ENCODE measurements around the gene MARCHF10. TPM values are rescaled to one million over a fixed set of nuclear protein-coding genes. Genes with fewer than 3 reads are reported as not detected.

The MARCHF10 gene
- total RNA-seq, 1 donor from 2014 or later, result not detected

DNA sequence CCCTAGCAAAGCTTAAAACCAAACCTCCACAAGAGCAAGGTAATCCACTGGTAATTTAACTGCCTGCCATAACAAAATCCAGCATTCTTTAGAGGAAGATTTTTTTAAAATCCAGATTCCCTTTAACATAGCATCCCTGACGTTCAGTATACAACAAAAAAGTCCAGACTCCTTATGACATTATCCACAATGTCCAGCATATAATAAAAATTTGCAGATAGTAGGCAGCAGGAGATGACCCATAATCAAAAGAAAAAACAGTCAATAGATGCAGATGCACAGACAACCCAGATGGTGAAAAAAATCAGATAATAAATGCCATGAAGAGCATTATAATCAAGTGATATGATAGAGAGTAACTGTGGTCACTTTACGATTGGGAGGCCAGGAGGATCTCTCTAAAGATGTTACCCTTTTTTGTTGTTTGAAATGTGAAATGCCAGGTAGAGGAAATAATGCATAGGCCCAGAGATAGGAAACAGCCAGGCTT, 147.4 kb downstream of the MARCHF10 start:
- Mint-ChIP-seq H3K36me3 (peaks cover 8% of the 10 kb centered on the region), H3K4me3 (no peak overlapping the region), H3K27me3 (no peaks in the 10 kb centered on the region), H3K4me1 (ENCODE audit: unreplicated experiment) (peaks cover 8% of the 10 kb centered on the region), H3K27ac (no peak overlapping the region), H3K9me3 (peaks cover 8% of the 10 kb centered on the region)
- no peak for TF ChIP-seq CTCF (conservative IDR thresholded peaks at IDR 0.05)
- no peak for DNase-seq (ENCODE audit: extremely low spot score, unreplicated experiment)

- Mint-ChIP-seq H3K36me3 (peaks cover 4% of the 10 kb centered on the region), H3K4me1 (ENCODE audit: unreplicated experiment) (peaks cover 19% of the 10 kb centered on the region), H3K4me3 (no peak overlapping the region)
Measured at GRCh38 chr17:62658136-62658920, 149.8 kb downstream of the MARCHF10 start.

DNA sequence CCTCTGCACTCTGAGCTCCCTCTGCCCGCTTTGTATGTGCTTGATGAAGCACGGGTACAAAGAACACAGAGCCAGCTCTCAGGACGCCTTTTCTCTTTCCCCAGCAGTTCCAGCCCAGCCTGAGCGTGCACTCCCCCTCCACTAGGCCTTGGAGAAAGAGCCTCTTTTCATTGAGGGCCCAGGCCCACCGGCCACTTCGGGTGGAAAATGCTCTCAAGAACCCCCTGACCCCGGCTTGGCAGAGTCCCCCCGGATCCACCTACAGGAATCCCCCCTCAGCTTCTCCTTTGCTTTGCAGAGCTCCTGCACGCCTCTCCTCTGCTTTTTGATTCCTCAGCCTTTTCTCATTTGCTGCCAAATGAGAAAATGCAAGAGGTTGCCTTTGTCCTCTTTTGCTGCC, 150.4 kb downstream of the MARCHF10 start:
- H3K4me3 Mint-ChIP-seq, result no peak overlapping the region
- H3K27ac Mint-ChIP-seq, result no peak overlapping the region
- H3K9me3 Mint-ChIP-seq, result peaks cover 8% of the 10 kb centered on the region
- no peak for TF ChIP-seq CTCF (conservative IDR thresholded peaks at IDR 0.05)
- peaks cover 24% of the 10 kb centered on the region for H3K4me1 Mint-ChIP-seq (ENCODE audit: unreplicated experiment)
- DNase-seq (ENCODE audit: extremely low spot score, unreplicated experiment), result no peak
- no peaks in the 10 kb centered on the region for H3K27me3 Mint-ChIP-seq
- H3K36me3 Mint-ChIP-seq, result peaks cover 3% of the 10 kb centered on the region

More at GRCh38 chr17:62658136-62658920, 149.8 kb downstream of the MARCHF10 start:
- Mint-ChIP-seq H3K9me3 (peaks cover 8% of the 10 kb centered on the region), H3K27ac (no peak overlapping the region), H3K27me3 (no peaks in the 10 kb centered on the region)
- no peak for TF ChIP-seq CTCF (conservative IDR thresholded peaks at IDR 0.05)
- no peak for DNase-seq (ENCODE audit: extremely low spot score, unreplicated experiment)

GRCh38 chr17:62657145-62657665, 150.9 kb downstream of the MARCHF10 start:
- TF ChIP-seq CTCF (conservative IDR thresholded peaks at IDR 0.05), result no peak
- Mint-ChIP-seq H3K27me3 (no peaks in the 10 kb centered on the region), H3K27ac (no peak overlapping the region), H3K36me3 (peaks cover 3% of the 10 kb centered on the region), H3K9me3 (peaks cover 8% of the 10 kb centered on the region), H3K4me3 (no peak overlapping the region), H3K4me1 (ENCODE audit: unreplicated experiment) (peaks cover 25% of the 10 kb centered on the region)
- DNase-seq (ENCODE audit: extremely low spot score, unreplicated experiment), result no peak

DNA sequence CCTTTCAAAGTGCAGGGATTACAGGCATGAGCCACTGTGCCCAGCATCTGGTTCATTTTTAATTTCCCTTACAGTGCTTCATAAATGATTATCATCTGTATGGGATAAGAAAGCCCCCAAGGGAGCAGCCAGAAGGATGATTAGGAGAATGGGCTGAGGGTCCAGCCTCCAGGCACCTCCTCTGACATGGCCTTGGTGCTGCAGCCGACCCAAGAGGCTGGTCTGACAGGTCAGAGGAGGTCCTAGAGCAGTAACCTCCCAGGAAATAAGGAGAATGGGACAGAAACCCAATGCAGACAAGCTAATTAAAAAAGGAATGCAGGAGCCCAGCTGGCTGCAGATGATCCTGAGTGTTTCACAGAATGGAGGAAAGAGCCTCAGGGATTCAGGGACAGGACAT, 151.7 kb downstream of the MARCHF10 start:
- H3K4me1 Mint-ChIP-seq (ENCODE audit: unreplicated experiment), result peaks cover 31% of the 10 kb centered on the region
- peaks cover 6% of the 10 kb centered on the region for H3K27me3 Mint-ChIP-seq
- H3K4me3 Mint-ChIP-seq, result no peak overlapping the region
- H3K36me3 Mint-ChIP-seq, result peaks cover 2% of the 10 kb centered on the region
- peaks cover 6% of the 10 kb centered on the region for H3K9me3 Mint-ChIP-seq
- no peak for TF ChIP-seq CTCF (conservative IDR thresholded peaks at IDR 0.05)
- DNase-seq (ENCODE audit: extremely low spot score, unreplicated experiment), result no peak
- no peak overlapping the region for H3K27ac Mint-ChIP-seq

Measured in type B pancreatic cell (in vitro differentiated cells).